SK-N-SH (cell line): ENCODE measurements around the gene ALPL. TPM values are rescaled to one million over a fixed set of nuclear protein-coding genes. Genes with fewer than 3 reads are reported as not detected.

Experiments used
- CTCF ChIA-PET: fragments of 300-600, 350-600 bp; formaldehyde crosslinking; extraction: SDS; loops from one replicate; lab custom pipeline; 2021; lab: Yijun Ruan, JAX
- POLR2A ChIA-PET: fragments of 350-600 bp; sonication (Branson Sonifier 250); formaldehyde crosslinking; extraction: SDS; loops from one replicate; lab custom pipeline; 2020; ENCODE audit warnings: antibody characterized with exemption, inconsistent platforms; lab: Yijun Ruan, JAX
- DNase-seq: peaks from one replicate; pipeline ENCODE4 v3.0.0; 2012
- H2AFZ ChIP-seq: fragments of 200-600 bp; sonication (generic); 2 replicates; pipeline ENCODE4 v1.8.1; 2016; ENCODE audit warnings: antibody characterized with exemption, mild to moderate bottlenecking, low read depth
- H3F3A ChIP-seq: fragments of 200-600 bp; sonication (generic); replicated peaks from 2 replicates; pipeline ENCODE3; 2016; ENCODE audit warnings: antibody characterized with exemption, mild to moderate bottlenecking; ENCODE audit not compliant: insufficient read depth
- H3K27ac ChIP-seq, 2 experiments: fragments of 200-500 bp in 1 of 2; fragments of 200-600 bp in 1 of 2; sonication (Bioruptor generic) in 1 of 2; sonication (generic), shearing (Covaris generic) in 1 of 2; 2 replicates each; pipeline versions ENCODE4 v1.5.1 to v1.6.1; 2014 to 2016; ENCODE audit warnings: low read depth in 2 of 2, inconsistent platforms in 1 of 2, low read length in 1 of 2, mild to moderate bottlenecking in 1 of 2, mixed read lengths in 1 of 2
- H3K27me3 ChIP-seq: fragments of 200-600 bp; sonication (generic), shearing (Covaris generic); 2 replicates; pipeline ENCODE4 v1.6.1; 2016; ENCODE audit warnings: mixed run types; ENCODE audit not compliant: insufficient read depth
- H3K36me3 ChIP-seq, 2 experiments: fragments of 200-500 bp in 1 of 2; fragments of 200-600 bp in 1 of 2; sonication (Bioruptor generic) in 1 of 2; sonication (generic) in 1 of 2; replicated peaks in 1 of 2; 2 replicates each; pipeline versions ENCODE3 to v1.5.1; 2014 to 2016; ENCODE audit warnings: low read length in 1 of 2, mild to moderate bottlenecking in 1 of 2; ENCODE audit not compliant: insufficient read depth in 2 of 2, control insufficient read depth in 1 of 2
- H3K4me1 ChIP-seq, 2 experiments: fragments of 200-500 bp in 1 of 2; fragments of 200-600 bp in 1 of 2; sonication (Bioruptor generic) in 1 of 2; sonication (generic), shearing (Covaris generic) in 1 of 2; 2 replicates each; pipeline versions ENCODE4 v1.5.1 to v1.6.1; 2014 to 2016; ENCODE audit warnings: low read depth in 1 of 2, low read length in 1 of 2, mixed run types in 1 of 2; ENCODE audit not compliant: insufficient read depth in 2 of 2, control insufficient read depth in 1 of 2
- H3K4me2 ChIP-seq: fragments of 200-600 bp; sonication (generic), shearing (Covaris generic); 2 replicates; pipeline ENCODE4 v1.6.1; 2017; ENCODE audit warnings: mixed run types
- H3K4me3 ChIP-seq, 2 experiments: fragments of 200-500 bp in 1 of 2; fragments of 200-600 bp in 1 of 2; sonication (Bioruptor generic) in 1 of 2; sonication (generic), shearing (Covaris generic) in 1 of 2; 2 replicates each; pipeline versions ENCODE4 v1.5.1 to v1.8.1; 2014 to 2016; ENCODE audit warnings: low read depth in 2 of 2, inconsistent platforms in 1 of 2, low read length in 1 of 2, mild to moderate bottlenecking in 1 of 2, mixed read lengths in 1 of 2, moderate library complexity in 1 of 2
- H3K79me2 ChIP-seq: fragments of 200-600 bp; sonication (generic); 2 replicates; pipeline ENCODE4 v1.8.1; 2017; ENCODE audit warnings: mild to moderate bottlenecking; ENCODE audit not compliant: insufficient read depth
- H3K9ac ChIP-seq: fragments of 200-600 bp; sonication (generic); 2 replicates; pipeline ENCODE4 v1.6.1; 2017; ENCODE audit warnings: mixed run types
- H3K9me2 ChIP-seq: fragments of 200-600 bp; sonication (generic); 2 replicates; pipeline ENCODE4 v1.6.1; 2017; ENCODE audit warnings: mixed run types
- H3K9me3 ChIP-seq: fragments of 200-600 bp; sonication (generic); 2 replicates; pipeline ENCODE4 v1.6.1; 2017; ENCODE audit warnings: mixed run types, mild to moderate bottlenecking, moderate library complexity
- H4K20me1 ChIP-seq: fragments of 200-600 bp; sonication (generic); 2 replicates; pipeline ENCODE4 v1.6.1; 2017; ENCODE audit warnings: mild to moderate bottlenecking, mixed run types; ENCODE audit not compliant: insufficient read depth
- CHD2 ChIP-seq: fragments of 150-350 bp; IDR thresholded peaks from 2 replicates; pipeline ENCODE4 v1.6.1; 2018; ENCODE audit warnings: low read length; ENCODE audit not compliant: partially characterized antibody
- ELF1 ChIP-seq: IDR thresholded peaks from 2 replicates; pipeline ENCODE4 v1.4.0; 2012
- EP300 ChIP-seq, 2 experiments: IDR thresholded peaks; 2 replicates each; pipeline versions ENCODE4 v1.4.0 to v1.6.1; 2012; ENCODE audit warnings: borderline replicate concordance in 1 of 2, low read depth in 1 of 2, low read length in 1 of 2
- FOSL2 ChIP-seq: IDR thresholded peaks from 2 replicates; pipeline ENCODE4 v1.4.0; 2012; ENCODE audit warnings: low read depth, mild to moderate bottlenecking, moderate library complexity, borderline replicate concordance
- JUND ChIP-seq: IDR thresholded peaks from 2 replicates; pipeline ENCODE4 v1.4.0; 2012
- MEF2A ChIP-seq: IDR thresholded peaks from 2 replicates; pipeline ENCODE4 v1.4.0; 2012; ENCODE audit warnings: low read depth, borderline replicate concordance
- MXI1 ChIP-seq: IDR thresholded peaks from 2 replicates; pipeline ENCODE4 v1.6.1; 2012; ENCODE audit warnings: mild to moderate bottlenecking, low read depth, low read length, improper control_type of control experiment
- NRF1 ChIP-seq: IDR thresholded peaks from 2 replicates; pipeline ENCODE4 v1.6.1; 2012; ENCODE audit warnings: low read depth, mild to moderate bottlenecking, low read length
- RCOR1 ChIP-seq: fragments of 150-350 bp; IDR thresholded peaks from 2 replicates; pipeline ENCODE4 v1.6.1; 2017; ENCODE audit warnings: antibody characterized with exemption, low read length
- REST ChIP-seq: IDR thresholded peaks from 2 replicates; pipeline ENCODE4 v1.6.1; 2012; ENCODE audit warnings: mild to moderate bottlenecking, low read depth, low read length, moderate library complexity
- RXRA ChIP-seq: IDR thresholded peaks from 2 replicates; pipeline ENCODE4 v1.4.0; 2012; ENCODE audit warnings: low read depth, mild to moderate bottlenecking, borderline replicate concordance
- USF2 ChIP-seq: fragments of 150-350 bp; IDR thresholded peaks from 2 replicates; pipeline ENCODE4 v1.6.1; 2017; ENCODE audit warnings: antibody characterized with exemption, low read length, low read depth, borderline replicate concordance
- YY1 ChIP-seq: IDR thresholded peaks from 2 replicates; pipeline ENCODE4 v1.4.0; 2012; ENCODE audit warnings: low read depth, mild to moderate bottlenecking
- WGBS: methylation state at CpG from one replicate; pipeline ENCODE4 v1.1.6; 2017; ENCODE audit warnings: low lambda C conversion rate; 5-methylcytosine and 5-hydroxymethylcytosine counted together
- polyA plus RNA-seq, 3 experiments: library from polyadenylated mRNA; depleted of rRNA; stranded (reverse); fragments of >200 nt; gene quantifications; 2 replicates each; pipeline ENCODE4 v1.2.3, GENCODE V29; 2012
- TF ChIP-seq, protein P1 (sequence below): fragments of 200-600 bp; sonication (generic); IDR thresholded peaks from 2 replicates; pipeline ENCODE4 v1.6.1; 2017; ENCODE audit warnings: antibody characterized with exemption, mild to moderate bottlenecking, moderate library complexity
- TF ChIP-seq, protein P2 (sequence below): fragments of 150-350 bp; IDR thresholded peaks from 2 replicates; pipeline ENCODE4 v1.6.1; 2016; ENCODE audit warnings: mild to moderate bottlenecking, low read depth, low read length
- TF ChIP-seq, protein P3 (sequence below): IDR thresholded peaks from 2 replicates; pipeline ENCODE4; 2012

The ALPL gene
- polyA plus RNA-seq, 1 of the 3 experiments (the other 2 are of a cell fraction), result 0.69 TPM

DNA sequence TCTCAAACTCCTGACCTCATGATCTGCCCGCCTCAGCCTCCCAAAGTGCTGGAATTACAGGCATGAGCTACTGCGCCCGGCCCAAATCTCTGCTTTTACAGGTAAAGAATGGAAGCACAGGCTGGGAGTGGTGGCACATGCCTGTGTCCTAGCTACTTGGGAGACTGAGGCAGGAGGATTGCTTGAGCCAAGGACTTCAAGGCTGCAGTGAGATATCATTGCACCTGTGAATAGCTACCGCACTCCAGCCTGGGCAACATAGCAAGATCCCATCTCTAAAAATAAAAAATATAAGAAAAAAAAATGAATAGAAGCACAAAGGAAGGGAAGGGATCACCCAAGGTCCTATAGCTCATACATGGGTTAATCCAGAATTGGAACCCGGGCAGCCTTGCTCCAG lies 15.0 kb downstream of the ALPL start (continued):
- TF ChIP-seq REST (no peak), RCOR1 (no peak), CHD2 (no peak)

DNA sequence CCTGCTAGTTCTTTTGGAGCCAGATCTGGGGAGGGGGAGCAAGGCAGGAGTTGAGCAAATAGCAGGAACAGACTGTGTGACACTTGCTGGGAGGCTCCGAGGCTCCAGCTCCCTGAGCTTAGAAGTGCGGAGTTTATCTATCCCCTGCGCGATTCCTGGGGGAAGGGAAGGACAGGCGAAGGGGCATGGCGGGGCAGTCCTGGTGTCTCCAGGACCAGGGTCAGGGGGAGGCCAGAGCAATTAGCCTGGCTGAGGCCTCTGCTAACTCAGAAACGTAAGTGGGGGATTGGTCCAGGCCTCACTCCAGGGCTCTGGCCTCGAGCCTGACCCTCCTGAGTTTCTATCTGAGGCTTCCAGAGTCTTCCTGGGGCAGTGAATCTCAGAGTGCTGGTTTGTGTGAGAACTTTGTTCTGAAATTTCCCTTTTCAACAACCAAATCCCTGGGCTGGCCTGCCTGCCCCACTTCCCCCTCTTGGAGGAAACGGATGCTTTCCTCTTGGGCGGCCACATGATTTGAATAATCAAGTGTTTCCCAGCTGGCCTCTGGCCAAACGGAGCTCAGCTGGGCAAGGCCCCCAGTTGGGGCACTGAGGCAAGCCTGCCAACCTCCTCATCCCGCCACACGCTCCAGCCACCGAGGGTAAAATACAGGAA lies 15.6 kb downstream of the ALPL start:
- Histone ChIP-seq H4K20me1 (no peaks in the 10 kb centered on the region), H3K9ac (no peak overlapping the region), H3K27me3 (0 out of 2 replicates have a peak, but pooled peaks cover 4% of the 10 kb centered on the region), H3K9me2 (no peaks in the 10 kb centered on the region), H3K4me3 (no peak overlapping the region), H3K4me1 (peaks cover 0 to 7% of the 10 kb centered on the region in 2 experiments; a peak in 1 of 4 replicates), H3K79me2 (no peaks in the 10 kb centered on the region), H3K9me3 (no peaks in the 10 kb centered on the region), H3K36me3 (no peaks in the 10 kb centered on the region), H2AFZ (no peak overlapping the region), H3F3A (no peaks in the 10 kb centered on the region), H3K27ac (no peak overlapping the region), H3K4me2 (no peak overlapping the region)
- 84% methylated on average over 13 of the region's 14 CpGs for WGBS
- ChIA-PET CTCF (interaction anchor here (1.3 to 1.8 kb wide), 3 partner anchors 13 to 16 kb away, joined by 3 to 6 read pairs (median 3); partner anchors contain the start of gene ALPL), POLR2A (no interaction called here)
- TF ChIP-seq EP300 (IDR thresholded peaks at IDR 0.05; ENCODE audit: borderline replicate concordance in 1 of 2, low read depth in 1 of 2, low read length in 1 of 2) (no peak), MEF2A (no peak), YY1 (no peak), RXRA (no peak), ELF1 (no peak), CHD2 (no peak), MXI1 (no peak), NRF1 (no peak), FOSL2 (no peak), JUND (no peak), USF2 (no peak)
- TF ChIP-seq, protein P1, sequence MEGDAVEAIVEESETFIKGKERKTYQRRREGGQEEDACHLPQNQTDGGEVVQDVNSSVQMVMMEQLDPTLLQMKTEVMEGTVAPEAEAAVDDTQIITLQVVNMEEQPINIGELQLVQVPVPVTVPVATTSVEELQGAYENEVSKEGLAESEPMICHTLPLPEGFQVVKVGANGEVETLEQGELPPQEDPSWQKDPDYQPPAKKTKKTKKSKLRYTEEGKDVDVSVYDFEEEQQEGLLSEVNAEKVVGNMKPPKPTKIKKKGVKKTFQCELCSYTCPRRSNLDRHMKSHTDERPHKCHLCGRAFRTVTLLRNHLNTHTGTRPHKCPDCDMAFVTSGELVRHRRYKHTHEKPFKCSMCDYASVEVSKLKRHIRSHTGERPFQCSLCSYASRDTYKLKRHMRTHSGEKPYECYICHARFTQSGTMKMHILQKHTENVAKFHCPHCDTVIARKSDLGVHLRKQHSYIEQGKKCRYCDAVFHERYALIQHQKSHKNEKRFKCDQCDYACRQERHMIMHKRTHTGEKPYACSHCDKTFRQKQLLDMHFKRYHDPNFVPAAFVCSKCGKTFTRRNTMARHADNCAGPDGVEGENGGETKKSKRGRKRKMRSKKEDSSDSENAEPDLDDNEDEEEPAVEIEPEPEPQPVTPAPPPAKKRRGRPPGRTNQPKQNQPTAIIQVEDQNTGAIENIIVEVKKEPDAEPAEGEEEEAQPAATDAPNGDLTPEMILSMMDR, result no peak
- TF ChIP-seq, protein P2, sequence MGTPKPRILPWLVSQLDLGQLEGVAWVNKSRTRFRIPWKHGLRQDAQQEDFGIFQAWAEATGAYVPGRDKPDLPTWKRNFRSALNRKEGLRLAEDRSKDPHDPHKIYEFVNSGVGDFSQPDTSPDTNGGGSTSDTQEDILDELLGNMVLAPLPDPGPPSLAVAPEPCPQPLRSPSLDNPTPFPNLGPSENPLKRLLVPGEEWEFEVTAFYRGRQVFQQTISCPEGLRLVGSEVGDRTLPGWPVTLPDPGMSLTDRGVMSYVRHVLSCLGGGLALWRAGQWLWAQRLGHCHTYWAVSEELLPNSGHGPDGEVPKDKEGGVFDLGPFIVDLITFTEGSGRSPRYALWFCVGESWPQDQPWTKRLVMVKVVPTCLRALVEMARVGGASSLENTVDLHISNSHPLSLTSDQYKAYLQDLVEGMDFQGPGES, result no peak
- TF ChIP-seq, protein P3, sequence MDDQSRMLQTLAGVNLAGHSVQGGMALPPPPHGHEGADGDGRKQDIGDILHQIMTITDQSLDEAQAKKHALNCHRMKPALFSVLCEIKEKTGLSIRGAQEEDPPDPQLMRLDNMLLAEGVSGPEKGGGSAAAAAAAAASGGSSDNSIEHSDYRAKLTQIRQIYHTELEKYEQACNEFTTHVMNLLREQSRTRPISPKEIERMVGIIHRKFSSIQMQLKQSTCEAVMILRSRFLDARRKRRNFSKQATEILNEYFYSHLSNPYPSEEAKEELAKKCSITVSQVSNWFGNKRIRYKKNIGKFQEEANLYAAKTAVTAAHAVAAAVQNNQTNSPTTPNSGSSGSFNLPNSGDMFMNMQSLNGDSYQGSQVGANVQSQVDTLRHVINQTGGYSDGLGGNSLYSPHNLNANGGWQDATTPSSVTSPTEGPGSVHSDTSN, result no peak
- no peak for DNase-seq
